Right forelimb (tissue), 1 donor: Measurements from ENCODE around the gene DTNB.
"Not testable (repeated sequence)": the region's sequence is repeated elsewhere in the genome, so short reads cannot be mapped to it uniquely, and the experiment has no call there.

ENCODE experiments used
- DNase-seq: peaks from one replicate; pipeline ENCODE4 v3.0.0-alpha.2; 2018

DTNB gene

DNA sequence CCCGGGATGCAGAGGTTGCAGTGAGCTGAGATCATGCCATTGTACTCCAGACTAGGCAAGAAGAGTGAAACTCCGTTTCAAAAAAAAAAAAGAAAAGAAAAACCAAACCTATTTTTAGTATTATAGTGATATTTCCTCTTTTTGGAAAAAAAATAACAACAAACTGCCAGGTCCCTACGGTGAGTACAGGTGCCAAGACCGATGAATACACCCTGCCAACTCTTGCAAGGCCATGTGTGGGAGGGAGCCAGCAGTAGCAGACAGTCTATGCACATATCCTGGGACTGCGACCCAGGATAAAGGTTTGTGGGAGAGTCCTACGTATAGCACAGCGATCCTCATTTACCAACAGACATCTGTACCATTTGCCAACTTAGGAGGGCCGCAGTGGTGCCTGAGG, 262.1 kb downstream of the DTNB start:
- DNase-seq: no peak

GRCh38 chr2:25410370-25410769, 263.0 kb downstream of the DTNB start:
- no peak for DNase-seq

GRCh38 chr2:25409468-25409867, 263.9 kb downstream of the DTNB start:
- DNase-seq: no peak

DNA sequence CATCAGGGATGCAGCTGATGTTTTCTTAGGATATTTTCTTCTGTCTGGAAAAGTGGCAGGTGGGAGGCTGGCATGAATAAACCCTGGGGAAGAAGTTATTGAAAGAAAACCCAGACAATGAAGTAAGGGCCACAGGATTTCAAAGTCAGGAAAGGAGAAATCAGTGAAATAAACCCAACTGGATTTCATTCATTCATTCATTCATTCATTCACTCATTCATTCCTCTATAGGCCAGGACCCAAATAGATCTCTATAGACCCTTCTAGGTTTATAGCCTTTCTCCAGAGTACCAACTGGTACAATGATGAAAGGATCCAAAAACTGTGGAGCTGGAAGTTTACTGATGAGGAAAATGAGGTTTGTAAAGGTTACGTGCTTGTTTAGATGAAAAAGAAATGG, 264.3 kb downstream of the DTNB start:
- DNase-seq: no peak

DNA sequence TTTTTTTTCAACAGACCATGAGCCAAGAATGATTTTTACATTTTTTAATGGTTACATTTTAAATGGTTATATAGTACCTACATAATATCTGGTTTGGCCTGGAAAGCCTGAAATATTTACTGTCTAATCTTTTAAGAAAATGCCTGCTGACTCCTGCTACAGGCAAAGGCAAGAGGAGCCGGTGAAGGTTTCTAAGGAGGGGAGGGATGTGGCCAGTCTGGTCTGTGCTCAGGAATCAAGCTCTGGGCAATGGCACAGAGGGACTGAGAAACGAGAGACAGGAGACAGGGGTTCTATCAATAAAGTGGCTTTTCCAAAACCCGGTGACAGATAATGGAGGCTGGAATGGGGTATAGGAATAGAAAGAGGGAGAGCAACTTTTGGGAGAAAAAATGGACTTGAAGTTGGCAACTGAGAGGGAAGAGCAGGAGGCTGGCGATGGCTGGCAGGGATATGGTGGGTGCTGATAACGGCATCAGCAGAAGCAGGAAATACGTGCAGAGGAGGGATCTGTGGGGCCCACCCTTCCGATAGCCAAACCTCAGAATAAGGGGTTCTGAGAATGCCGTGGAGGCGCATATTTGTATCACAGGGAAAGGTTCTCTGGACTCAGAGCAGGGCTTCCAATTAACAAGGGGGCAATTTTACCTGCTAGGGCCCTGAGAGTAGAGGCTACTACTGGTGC, 267.6 kb downstream of the DTNB start:
- DNase-seq: no peak

GRCh38 chr2:25403120-25403760, 270.1 kb downstream of the DTNB start:
- not testable (repeated sequence) for DNase-seq

GRCh38 chr2:25402477-25402876, 270.9 kb downstream of the DTNB start:
- DNase-seq: no peak

- no peak for DNase-seq
Observed at GRCh38 chr2:25401307-25402026, 271.9 kb downstream of the DTNB start.

DNA sequence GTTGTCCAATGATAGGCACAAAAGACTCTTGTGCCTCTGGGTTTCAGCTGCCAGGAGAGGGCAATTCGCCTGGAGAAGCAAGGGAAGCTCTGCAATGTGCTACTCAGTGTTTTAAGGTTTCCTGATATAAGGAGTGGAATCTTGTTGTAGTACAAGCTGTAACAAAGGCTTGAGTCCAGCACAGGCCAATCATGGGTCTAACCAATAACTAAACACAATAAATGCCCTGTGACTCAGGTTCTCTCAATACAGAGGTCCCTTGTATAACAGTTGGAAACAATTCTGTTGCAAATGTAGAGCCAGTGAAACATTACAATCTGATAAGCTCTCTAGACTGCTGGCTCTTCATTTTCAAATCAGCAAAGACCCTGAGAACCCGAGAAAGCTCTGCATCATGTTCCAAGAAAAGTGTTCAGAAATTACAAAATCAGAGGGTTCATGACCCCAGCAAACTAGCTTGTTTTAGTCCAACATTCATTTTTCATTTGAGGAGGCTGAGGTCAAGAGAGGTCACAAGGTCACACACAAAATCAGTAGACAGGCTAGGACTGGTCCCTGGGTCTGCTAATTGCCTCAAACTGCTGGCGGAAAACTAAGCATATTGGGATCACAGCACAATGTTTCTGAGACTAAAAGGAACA, 272.7 kb downstream of the DTNB start:
- DNase-seq: no peak

- DNase-seq: no peak
Observed at GRCh38 chr2:25400169-25400568, 273.2 kb downstream of the DTNB start.

DNA sequence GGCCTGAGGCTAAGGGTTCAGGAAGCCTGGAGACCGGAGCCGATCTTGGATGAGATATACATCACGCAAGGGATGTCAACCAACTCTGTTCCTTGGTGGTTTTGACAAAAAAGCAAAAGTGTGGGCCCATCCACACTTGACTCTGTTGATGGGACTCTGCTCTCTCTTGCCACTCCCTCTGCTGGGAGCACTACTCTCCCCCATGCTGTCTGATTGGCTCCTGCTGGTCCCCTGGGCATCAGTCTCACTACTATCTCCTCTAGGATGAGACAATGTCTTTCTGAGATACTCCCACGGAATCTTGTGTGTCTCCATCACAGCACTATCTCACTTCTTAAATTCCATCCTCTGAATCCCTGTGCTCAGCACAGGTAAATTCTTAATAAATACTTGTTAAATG, 274.8 kb downstream of the DTNB start:
- DNase-seq: no peak

DNA sequence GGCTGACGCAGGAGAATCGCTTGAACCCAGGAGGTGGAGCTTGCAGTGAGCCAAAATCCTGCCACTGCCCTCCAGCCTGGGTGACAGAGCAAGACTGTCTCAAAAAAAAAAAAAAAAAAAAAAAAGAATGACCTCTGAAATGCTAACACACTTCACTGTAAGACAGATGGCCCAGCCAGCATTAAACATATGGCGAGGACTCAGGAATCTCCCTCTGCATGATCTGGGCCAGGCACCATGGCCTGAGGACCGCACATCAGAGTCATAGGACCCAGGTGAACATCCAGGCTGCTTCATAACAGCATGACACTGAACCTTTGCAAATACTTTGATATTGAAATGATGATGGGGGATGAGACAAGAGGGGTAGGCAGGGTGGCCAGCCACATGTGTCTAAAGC, 275.6 kb downstream of the DTNB start:
- no peak for DNase-seq

GRCh38 chr2:25389161-25389560, 284.2 kb downstream of the DTNB start:
- no peak for DNase-seq

GRCh38 chr2:25388491-25388890, 284.9 kb downstream of the DTNB start:
- no peak for DNase-seq

GRCh38 chr2:25387876-25388449, 285.4 kb downstream of the DTNB start:
- DNase-seq: no peak

DNA sequence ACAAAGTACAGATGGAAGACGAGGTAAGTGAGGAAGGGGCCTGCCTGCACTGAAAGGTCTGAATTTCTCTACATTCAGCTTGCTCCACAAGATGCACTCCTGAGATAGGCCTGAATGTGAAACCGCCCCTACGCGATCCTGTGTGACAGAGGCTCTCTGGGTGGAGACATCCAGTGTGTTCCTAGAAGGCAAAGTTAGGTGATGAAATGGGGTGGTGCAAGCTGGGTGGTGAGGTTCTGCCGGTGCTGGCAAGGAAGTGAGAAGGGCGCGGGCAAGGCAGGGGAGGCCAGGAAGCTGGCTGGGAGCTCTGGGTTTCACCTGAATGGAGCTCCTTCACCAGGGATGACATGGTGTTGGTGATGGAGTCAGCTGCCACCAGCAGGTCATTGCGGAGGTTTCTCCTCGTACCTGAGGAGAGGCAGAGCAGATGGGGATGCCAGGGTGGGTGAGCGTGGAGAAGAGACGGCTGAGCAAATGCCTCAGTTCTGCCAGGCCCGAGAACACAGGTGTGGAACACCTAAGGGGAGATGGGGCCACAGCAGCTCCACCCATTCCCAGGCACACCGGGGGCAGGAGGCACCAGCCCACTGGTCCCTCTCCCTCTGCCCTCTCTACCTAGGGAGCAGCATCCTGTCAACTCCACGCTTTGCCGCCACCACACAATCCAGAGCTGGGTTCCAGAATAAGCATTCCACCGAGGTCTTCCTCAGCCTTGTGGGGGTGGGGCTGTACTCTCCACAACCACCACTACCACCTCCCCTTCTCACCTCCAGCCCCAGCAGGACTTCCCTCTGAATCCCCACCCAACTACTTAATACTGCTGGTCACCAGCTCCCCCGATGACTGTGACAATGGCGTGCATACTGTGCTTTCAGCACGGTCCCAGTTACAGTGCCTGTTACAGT, 286.2 kb downstream of the DTNB start:
- DNase-seq: no peak

- DNase-seq: no peak
Observed at GRCh38 chr2:25385910-25386309, 287.5 kb downstream of the DTNB start.

- no peak for DNase-seq
Observed at GRCh38 chr2:25383806-25384205, 289.6 kb downstream of the DTNB start.

GRCh38 chr2:25381502-25381901, 291.9 kb downstream of the DTNB start:
- DNase-seq: no peak

- peak; percentile 65 for DNase-seq
Observed at GRCh38 chr2:25380586-25381375, 292.6 kb downstream of the DTNB start.

DNA sequence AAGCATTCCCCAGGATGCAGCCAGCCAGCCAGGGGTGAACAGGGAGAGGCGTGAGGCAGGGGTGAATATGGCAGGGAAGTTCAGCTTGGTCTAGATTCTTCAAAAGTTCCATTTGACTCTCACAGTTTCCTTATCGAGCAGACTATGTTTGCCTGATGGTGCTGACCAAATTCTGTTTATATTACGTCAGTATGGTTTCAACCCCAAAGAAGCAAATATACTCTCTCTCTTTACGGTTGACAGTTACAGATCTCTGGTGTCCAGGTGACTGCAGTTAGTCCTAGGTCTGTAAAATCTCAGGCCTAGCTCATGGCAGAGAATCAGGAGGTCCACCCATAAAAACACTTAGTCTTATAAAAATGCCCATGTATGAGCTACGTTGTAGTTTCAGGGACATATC, 293.4 kb downstream of the DTNB start:
- DNase-seq: no peak
